ENCODE results near the gene RALGAPA1.
"Not testable (repeated sequence)": the region's sequence is repeated elsewhere in the genome, so short reads cannot be mapped to it uniquely, and the experiment has no call there.

The RALGAPA1 gene

GRCh38 chr14:35841704-35842103 lies 32.6 kb upstream of the RALGAPA1 start:
- not testable (repeated sequence) for H3K9me3 ChIP-seq (ENCODE audit: control insufficient read depth in 2 of 2, low read length in 2 of 2); H3K4me1 ChIP-seq (ENCODE audit: control insufficient read depth, insufficient read depth, low read length); H3K9ac ChIP-seq (ENCODE audit: low read length in 2 of 2); H3K4me3 ChIP-seq (ENCODE audit: low read length in 2 of 2); H3K27me3 ChIP-seq (ENCODE audit: control insufficient read depth in 1 of 2, insufficient read depth in 2 of 2, low read length in 2 of 2); H3K27ac ChIP-seq (ENCODE audit: low read length); H3K36me3 ChIP-seq (ENCODE audit: control insufficient read depth in 2 of 2, insufficient read depth in 2 of 2, low read length in 2 of 2)

DNA sequence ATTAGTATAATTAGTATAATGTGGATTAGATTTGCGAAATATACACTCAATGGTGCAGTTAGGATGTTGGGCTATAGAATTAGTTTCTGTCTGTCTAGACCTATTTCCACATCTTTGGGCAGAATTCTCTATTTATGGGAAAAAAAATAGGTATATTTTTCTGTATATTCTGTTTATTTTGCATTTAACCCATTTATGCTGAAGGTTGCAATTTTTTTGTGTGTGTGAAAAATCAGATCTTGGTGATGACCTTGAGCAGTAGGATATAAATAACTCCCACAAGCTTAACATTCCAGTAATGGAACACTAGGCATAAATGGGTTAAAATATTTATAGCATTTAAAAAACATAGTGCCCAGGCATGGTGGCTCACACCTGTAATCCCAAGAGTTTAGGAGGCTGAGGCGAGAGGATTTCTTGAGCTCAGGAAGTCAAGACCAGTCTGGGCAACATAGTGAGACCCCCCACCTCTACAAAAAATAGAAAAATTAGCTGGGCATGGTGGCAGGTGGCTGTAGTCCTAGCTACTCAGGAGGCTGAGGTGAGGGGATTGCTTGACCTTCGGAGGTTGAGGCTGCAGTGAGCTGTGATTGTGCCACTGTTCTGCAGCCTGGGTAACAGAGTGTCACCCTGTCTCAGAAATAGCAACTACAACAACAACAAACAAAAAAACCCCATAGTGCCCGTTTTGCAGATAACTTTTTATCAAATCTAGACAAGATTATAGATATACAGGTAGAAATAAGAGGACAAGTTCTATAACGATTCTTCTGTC lies 26.3 kb upstream of the RALGAPA1 start:
- H3K27me3 ChIP-seq (ENCODE audit: control insufficient read depth in 1 of 2, insufficient read depth in 2 of 2, low read length in 2 of 2) = no peaks in the 10 kb centered on the region
- H3K36me3 ChIP-seq (ENCODE audit: control insufficient read depth in 2 of 2, insufficient read depth in 2 of 2, low read length in 2 of 2) = peaks cover 2 to 5% of the 10 kb centered on the region in 2 donors
- no peak overlapping the region for H3K4me3 ChIP-seq (ENCODE audit: low read length in 2 of 2)
- no peaks in the 10 kb centered on the region for H3K4me1 ChIP-seq (ENCODE audit: control insufficient read depth, insufficient read depth, low read length)
- H3K27ac ChIP-seq (ENCODE audit: low read length) = no peak overlapping the region
- H3K9ac ChIP-seq (ENCODE audit: low read length in 2 of 2) = no peak overlapping the region
- no peaks in the 10 kb centered on the region for H3K9me3 ChIP-seq (ENCODE audit: control insufficient read depth in 2 of 2, low read length in 2 of 2)

DNA sequence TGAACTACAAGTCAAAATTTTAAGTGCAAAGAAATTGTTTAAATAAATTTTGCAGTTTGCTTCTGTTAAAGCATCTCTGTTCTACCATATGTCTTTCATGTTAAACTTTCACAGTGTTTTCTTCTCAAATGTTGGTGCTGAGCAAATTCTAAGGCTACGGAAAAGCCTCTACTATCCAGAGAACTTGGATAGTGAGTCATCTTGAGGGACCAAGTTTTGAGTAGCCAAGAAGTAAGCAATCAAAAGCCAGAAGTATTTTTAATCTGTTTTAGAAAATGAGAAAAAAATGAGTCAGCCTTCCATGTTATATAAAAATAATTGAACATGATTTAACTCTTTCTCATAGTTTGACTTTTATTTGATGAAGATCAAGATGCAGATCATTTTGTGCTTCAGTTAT lies 20.4 kb upstream of the RALGAPA1 start:
- no peak overlapping the region for H3K9ac ChIP-seq (ENCODE audit: low read length in 2 of 2)
- no peak overlapping the region for H3K27ac ChIP-seq (ENCODE audit: low read length)
- H3K9me3 ChIP-seq (ENCODE audit: control insufficient read depth in 2 of 2, low read length in 2 of 2) = no peaks in the 10 kb centered on the region
- H3K27me3 ChIP-seq (ENCODE audit: control insufficient read depth in 1 of 2, insufficient read depth in 2 of 2, low read length in 2 of 2) = no peaks in the 10 kb centered on the region
- peaks cover 9% of the 10 kb centered on the region for H3K4me1 ChIP-seq (ENCODE audit: control insufficient read depth, insufficient read depth, low read length)
- H3K4me3 ChIP-seq (ENCODE audit: low read length in 2 of 2) = no peak overlapping the region
- peaks cover 2 to 5% of the 10 kb centered on the region in 2 donors for H3K36me3 ChIP-seq (ENCODE audit: control insufficient read depth in 2 of 2, insufficient read depth in 2 of 2, low read length in 2 of 2)

- no peak overlapping the region for H3K27ac ChIP-seq (ENCODE audit: low read length)
- no peaks in the 10 kb centered on the region for H3K27me3 ChIP-seq (ENCODE audit: control insufficient read depth in 1 of 2, insufficient read depth in 2 of 2, low read length in 2 of 2)
- peaks cover 9% of the 10 kb centered on the region for H3K4me1 ChIP-seq (ENCODE audit: control insufficient read depth, insufficient read depth, low read length)
- no peak overlapping the region for H3K4me3 ChIP-seq (ENCODE audit: low read length in 2 of 2)
- H3K9ac ChIP-seq (ENCODE audit: low read length in 2 of 2) = no peak overlapping the region
- H3K36me3 ChIP-seq (ENCODE audit: control insufficient read depth in 2 of 2, insufficient read depth in 2 of 2, low read length in 2 of 2) = no peaks in the 10 kb centered on the region
- H3K9me3 ChIP-seq (ENCODE audit: control insufficient read depth in 2 of 2, low read length in 2 of 2) = no peaks in the 10 kb centered on the region
Observed at GRCh38 chr14:35827678-35828472, 18.8 kb upstream of the RALGAPA1 start.

GRCh38 chr14:35826952-35827416 lies 17.9 kb upstream of the RALGAPA1 start:
- H3K27me3 ChIP-seq (ENCODE audit: control insufficient read depth in 1 of 2, insufficient read depth in 2 of 2, low read length in 2 of 2) = no peaks in the 10 kb centered on the region
- H3K9me3 ChIP-seq (ENCODE audit: control insufficient read depth in 2 of 2, low read length in 2 of 2) = no peaks in the 10 kb centered on the region
- H3K4me1 ChIP-seq (ENCODE audit: control insufficient read depth, insufficient read depth, low read length) = peaks cover 9% of the 10 kb centered on the region
- peak overlapping the region; percentile 94 for H3K27ac ChIP-seq (ENCODE audit: low read length)
- peak overlapping the region; percentile 94 to 96 for H3K4me3 ChIP-seq (ENCODE audit: low read length in 2 of 2)
- no peaks in the 10 kb centered on the region for H3K36me3 ChIP-seq (ENCODE audit: control insufficient read depth in 2 of 2, insufficient read depth in 2 of 2, low read length in 2 of 2)
- peak overlapping the region; percentile 72 to 98 for H3K9ac ChIP-seq (ENCODE audit: low read length in 2 of 2)

- peaks cover 9% of the 10 kb centered on the region for H3K4me1 ChIP-seq (ENCODE audit: control insufficient read depth, insufficient read depth, low read length)
- H3K36me3 ChIP-seq (ENCODE audit: control insufficient read depth in 2 of 2, insufficient read depth in 2 of 2, low read length in 2 of 2) = no peaks in the 10 kb centered on the region
- H3K9me3 ChIP-seq (ENCODE audit: control insufficient read depth in 2 of 2, low read length in 2 of 2) = no peaks in the 10 kb centered on the region
- no peaks in the 10 kb centered on the region for H3K27me3 ChIP-seq (ENCODE audit: control insufficient read depth in 1 of 2, insufficient read depth in 2 of 2, low read length in 2 of 2)
- peak within 1 kb of the TSS; percentile 94 to 96 for H3K4me3 ChIP-seq (ENCODE audit: low read length in 2 of 2)
- peak within 1 kb of the TSS; percentile 94 for H3K27ac ChIP-seq (ENCODE audit: low read length)
- H3K9ac ChIP-seq (ENCODE audit: low read length in 2 of 2) = peak within 1 kb of the TSS; percentile 98
Observed at GRCh38 chr14:35826218-35826951, 17.3 kb upstream of the RALGAPA1 start, which contains the start of gene BRMS1L. Gene BRMS1L, plus strand, starts transcription at chr14:35826338. Its CDS starts 179 bp downstream, at chr14:35826517.

GRCh38 chr14:35825968-35826217 lies 16.8 kb upstream of the RALGAPA1 start:
- H3K36me3 ChIP-seq (ENCODE audit: control insufficient read depth in 2 of 2, insufficient read depth in 2 of 2, low read length in 2 of 2) = no peaks in the 10 kb centered on the region
- peak overlapping the region; percentile 80 to 96 for H3K4me3 ChIP-seq (ENCODE audit: low read length in 2 of 2)
- peaks cover 9% of the 10 kb centered on the region for H3K4me1 ChIP-seq (ENCODE audit: control insufficient read depth, insufficient read depth, low read length)
- H3K9ac ChIP-seq (ENCODE audit: low read length in 2 of 2) = peak overlapping the region; percentile 30 to 62
- H3K9me3 ChIP-seq (ENCODE audit: control insufficient read depth in 2 of 2, low read length in 2 of 2) = no peaks in the 10 kb centered on the region
- no peaks in the 10 kb centered on the region for H3K27me3 ChIP-seq (ENCODE audit: control insufficient read depth in 1 of 2, insufficient read depth in 2 of 2, low read length in 2 of 2)
- peak overlapping the region; percentile 94 for H3K27ac ChIP-seq (ENCODE audit: low read length)

DNA sequence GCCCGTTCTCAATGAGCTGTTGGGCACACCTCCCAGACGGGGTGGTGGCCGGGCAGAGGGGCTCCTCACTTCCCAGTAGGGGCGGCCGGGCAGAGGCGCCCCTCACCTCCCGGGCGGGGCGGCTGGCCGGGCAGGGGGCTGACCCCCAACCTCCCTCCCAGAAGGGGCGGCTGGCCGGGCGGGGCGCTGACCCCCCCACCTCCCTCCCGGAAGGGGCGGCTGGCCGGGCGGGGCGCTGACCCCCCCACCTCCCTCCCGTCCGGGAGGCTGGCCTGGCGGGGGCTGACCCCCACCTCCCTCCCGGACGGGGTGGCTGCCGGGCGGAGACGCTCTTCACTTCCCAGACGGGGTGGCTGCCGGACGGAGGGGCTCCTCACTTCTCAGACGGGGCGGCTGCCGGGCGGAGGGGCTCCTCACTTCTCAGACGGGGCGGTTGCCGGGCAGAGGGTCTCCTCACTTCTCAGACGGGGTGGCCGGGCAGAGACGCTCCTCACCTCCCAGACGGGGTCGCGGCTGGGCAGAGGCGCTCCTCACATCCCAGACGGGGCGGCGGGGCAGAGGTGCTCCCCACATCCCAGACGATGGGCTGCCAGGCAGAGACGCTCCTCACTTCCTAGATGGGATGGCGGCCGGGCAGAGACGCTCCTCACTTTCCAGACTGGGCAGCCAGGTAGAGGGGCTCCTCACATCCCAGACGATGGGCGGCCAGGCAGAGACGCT lies 15.5 kb upstream of the RALGAPA1 start:
- not testable (repeated sequence) for H3K9me3 ChIP-seq (ENCODE audit: control insufficient read depth in 2 of 2, low read length in 2 of 2); H3K27me3 ChIP-seq (ENCODE audit: control insufficient read depth in 1 of 2, insufficient read depth in 2 of 2, low read length in 2 of 2); H3K4me3 ChIP-seq (ENCODE audit: low read length in 2 of 2); H3K4me1 ChIP-seq (ENCODE audit: control insufficient read depth, insufficient read depth, low read length); H3K36me3 ChIP-seq (ENCODE audit: control insufficient read depth in 2 of 2, insufficient read depth in 2 of 2, low read length in 2 of 2); H3K27ac ChIP-seq (ENCODE audit: low read length); H3K9ac ChIP-seq (ENCODE audit: low read length in 2 of 2)

- Histone ChIP-seq H3K27me3 (ENCODE audit: control insufficient read depth in 1 of 2, insufficient read depth in 2 of 2, low read length in 2 of 2) (no peaks in the 10 kb centered on the region), H3K4me3 (ENCODE audit: low read length in 2 of 2) (no peak overlapping the region), H3K4me1 (ENCODE audit: control insufficient read depth, insufficient read depth, low read length) (peaks cover 8% of the 10 kb centered on the region), H3K27ac (ENCODE audit: low read length) (no peak overlapping the region), H3K36me3 (ENCODE audit: control insufficient read depth in 2 of 2, insufficient read depth in 2 of 2, low read length in 2 of 2) (no peaks in the 10 kb centered on the region), H3K9me3 (ENCODE audit: control insufficient read depth in 2 of 2, low read length in 2 of 2) (no peaks in the 10 kb centered on the region), H3K9ac (ENCODE audit: low read length in 2 of 2) (no peak overlapping the region)
Observed at GRCh38 chr14:35822501-35822900, 13.4 kb upstream of the RALGAPA1 start.
